Activated CD4-positive, alpha-beta T cell treated with anti-CD3 and anti-CD28 coated beads, Interleukin-2, amount 10 ng/mL, durations not matched to agents 7 days and 5 days (primary cell): Measurements from ENCODE around the gene CCT3. TPM values are rescaled to one million over a fixed set of nuclear protein-coding genes. Genes with fewer than 3 reads are reported as not detected.

Experiments
- CTCF ChIA-PET: fragments of 350-600 bp; sonication (Branson Sonifier 250); formaldehyde crosslinking; loops from one replicate; lab custom pipeline; 2021; ENCODE audit warnings: antibody characterized with exemption; lab: Charles Lee
- POLR2A ChIA-PET: fragments of 350-600 bp; sonication (Branson Sonifier 250); formaldehyde crosslinking; loops from one replicate; lab custom pipeline; 2021; ENCODE audit warnings: antibody characterized with exemption; lab: Charles Lee
- DNase-seq: peaks from one replicate; pipeline ENCODE4 v3.0.0-alpha.2; 2020
- H3K27ac Mint-ChIP-seq: one replicate; pipeline ENCODE4 v1.8.0; 2021; ENCODE audit warnings: mild to moderate bottlenecking, moderate library complexity, mixed read lengths
- H3K27me3 Mint-ChIP-seq: one replicate; pipeline ENCODE4 v1.8.0; 2021; ENCODE audit warnings: mixed read lengths
- H3K36me3 Mint-ChIP-seq: one replicate; pipeline ENCODE4 v1.8.0; 2021; ENCODE audit warnings: low read depth, mixed read lengths
- H3K4me1 Mint-ChIP-seq: one replicate; pipeline ENCODE4 v1.8.0; 2021; ENCODE audit warnings: mixed read lengths
- H3K4me3 Mint-ChIP-seq: one replicate; pipeline ENCODE4 v1.8.0; 2021; ENCODE audit warnings: mild to moderate bottlenecking, moderate library complexity, mixed read lengths
- H3K9me3 Mint-ChIP-seq: one replicate; pipeline ENCODE4 v1.8.0; 2021; ENCODE audit warnings: mixed read lengths
- total RNA-seq, 2 experiments: library from RNA; stranded (reverse); gene quantifications; one replicate each; pipeline ENCODE4 v1.2.3, GENCODE V29; 2021

The CCT3 gene
- total RNA-seq, 2 experiments from 2014 or later, result 186 to 228 TPM

DNA sequence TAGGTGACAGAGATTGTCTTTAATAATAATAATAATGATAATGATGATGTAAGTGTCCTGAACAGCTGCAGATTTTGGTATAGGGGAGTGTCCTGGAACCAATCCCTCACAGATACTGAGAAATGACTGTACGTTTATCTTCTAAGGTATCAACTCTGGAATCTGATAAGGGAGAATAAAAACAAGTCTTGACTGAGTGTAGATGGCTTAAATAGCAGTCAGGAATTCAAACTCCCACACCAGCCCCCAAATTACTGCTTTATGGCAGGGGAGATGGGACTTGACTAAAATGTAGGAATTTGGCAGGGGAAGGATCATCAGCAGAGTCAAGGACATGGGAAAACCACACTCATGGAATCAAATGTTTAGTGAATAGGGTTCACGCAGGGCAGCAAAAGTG lies 32.9 kb downstream of the CCT3 start:
- no peaks in the 10 kb centered on the region for H3K27me3 Mint-ChIP-seq
- H3K4me1 Mint-ChIP-seq, result peaks cover 1% of the 10 kb centered on the region
- no peak overlapping the region for H3K4me3 Mint-ChIP-seq
- no peaks in the 10 kb centered on the region for H3K9me3 Mint-ChIP-seq
- H3K27ac Mint-ChIP-seq, result no peak overlapping the region
- ChIA-PET POLR2A (interaction anchor here (0.7 kb wide), 1 partner anchor 190 kb away, joined by 3 read pairs; no protein-coding TSS in a partner anchor), CTCF (interaction anchor here (0.6 to 1.3 kb wide), 2 partner anchors 20 to 374 kb away, joined by 3 read pairs; no protein-coding TSS in a partner anchor)
- DNase-seq, result no peak
- peaks cover 19% of the 10 kb centered on the region for H3K36me3 Mint-ChIP-seq

DNA sequence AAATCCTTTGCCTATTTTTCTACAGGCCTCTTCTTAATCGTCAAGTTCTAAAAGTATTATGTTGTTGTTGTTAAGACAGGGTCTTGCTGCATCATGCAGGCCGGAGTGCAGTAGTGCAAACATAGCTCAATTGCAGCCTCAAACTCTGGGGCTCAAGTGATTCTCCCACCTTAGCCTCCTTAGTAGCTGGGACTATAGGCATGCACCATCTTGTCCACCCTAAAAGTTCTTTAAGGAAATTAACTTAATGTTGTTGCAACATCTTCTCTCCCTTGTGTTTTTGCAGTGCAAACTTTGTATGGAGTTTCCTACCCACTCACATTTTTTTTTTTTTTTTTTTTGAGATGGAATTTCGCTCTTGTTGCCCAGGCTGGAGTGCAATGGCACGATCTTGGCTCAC lies 34.9 kb downstream of the CCT3 start:
- no peaks in the 10 kb centered on the region for H3K27me3 Mint-ChIP-seq
- H3K4me1 Mint-ChIP-seq, result peaks cover 1% of the 10 kb centered on the region
- DNase-seq, result no peak
- POLR2A ChIA-PET, result no interaction called here
- CTCF ChIA-PET, result interaction anchor here (0.7 to 1.6 kb wide), 3 partner anchors 16 to 41 kb away, joined by 3 to 4 read pairs (median 3); no protein-coding TSS in a partner anchor
- no peak overlapping the region for H3K27ac Mint-ChIP-seq
- no peaks in the 10 kb centered on the region for H3K9me3 Mint-ChIP-seq
- H3K4me3 Mint-ChIP-seq, result no peak overlapping the region
- H3K36me3 Mint-ChIP-seq, result peaks cover 10% of the 10 kb centered on the region

GRCh38 chr1:156298852-156299357 lies 39.2 kb downstream of the CCT3 start, which contains the start of gene VHLL:
VHLL (minus strand) TSS chr1:156299307; CDS start chr1:156299189, 118 bp downstream.
- Mint-ChIP-seq H3K27me3 (no peaks in the 10 kb centered on the region), H3K4me1 (peaks cover 19% of the 10 kb centered on the region), H3K27ac (peak within 1 kb of the TSS; percentile 31), H3K4me3 (no peak within 1 kb of the TSS), H3K9me3 (no peaks in the 10 kb centered on the region), H3K36me3 (no peaks in the 10 kb centered on the region)
- ChIA-PET CTCF (interaction anchor here (0.6 to 4.0 kb wide), 3 partner anchors 13 to 157 kb away, joined by 3 to 11 read pairs (median 3); partner anchors contain the start of genes SMG5 and TMEM79), POLR2A (no interaction called here)
- DNase-seq, result no peak

- peak within 1 kb of the TSS; percentile 89 for H3K27ac Mint-ChIP-seq
- peak; percentile 76 for DNase-seq
- ChIA-PET CTCF (interaction anchor here (0.7 to 1.1 kb wide), 4 partner anchors 14 to 174 kb away, joined by 3 to 4 read pairs (median 3); no protein-coding TSS in a partner anchor), POLR2A (no interaction called here)
- H3K4me3 Mint-ChIP-seq, result peak within 1 kb of the TSS; percentile 86
- no peaks in the 10 kb centered on the region for H3K27me3 Mint-ChIP-seq
- H3K9me3 Mint-ChIP-seq, result no peaks in the 10 kb centered on the region
- peaks cover 2% of the 10 kb centered on the region for H3K36me3 Mint-ChIP-seq
- peaks cover 20% of the 10 kb centered on the region for H3K4me1 Mint-ChIP-seq
Measured at GRCh38 chr1:156295391-156295947, 42.6 kb downstream of the CCT3 start, which contains the start of gene GLMP. GLMP (minus strand) TSS chr1:156295679; CDS start chr1:156295645, 34 bp downstream.

DNA sequence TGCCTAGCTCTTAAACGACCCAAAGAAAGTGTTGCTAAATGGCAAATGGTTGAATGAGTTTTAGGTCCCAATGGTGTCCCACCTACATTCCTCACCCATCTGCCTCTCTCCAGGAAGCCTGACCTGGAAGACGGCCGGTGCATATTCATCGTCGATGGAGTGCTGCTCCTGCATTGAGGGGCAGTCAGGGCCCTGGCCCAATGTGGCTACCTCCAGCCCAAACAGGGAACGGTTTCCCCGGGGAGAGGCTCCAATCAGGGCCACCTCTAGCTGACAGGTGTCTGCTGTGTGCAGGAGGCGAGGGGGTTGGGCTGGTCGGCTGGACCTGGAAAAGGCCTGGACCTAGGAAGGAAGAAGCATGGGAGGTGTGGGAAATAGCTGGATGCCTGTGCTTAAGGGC lies 44.2 kb downstream of the CCT3 start:
- CTCF ChIA-PET, result interaction anchor here (1.0 to 1.3 kb wide), 2 partner anchors 11 to 13 kb away, joined by 3 to 7 read pairs; partner anchors contain the start of genes SMG5 and TMEM79
- H3K27me3 Mint-ChIP-seq, result no peaks in the 10 kb centered on the region
- peaks cover 9% of the 10 kb centered on the region for H3K36me3 Mint-ChIP-seq
- peak overlapping the region; percentile 13 for H3K4me3 Mint-ChIP-seq
- H3K9me3 Mint-ChIP-seq, result no peaks in the 10 kb centered on the region
- no peak for DNase-seq
- POLR2A ChIA-PET, result no interaction called here
- peaks cover 20% of the 10 kb centered on the region for H3K4me1 Mint-ChIP-seq
- no peak overlapping the region for H3K27ac Mint-ChIP-seq

GRCh38 chr1:156293098-156293434 lies 45.0 kb downstream of the CCT3 start:
- no peaks in the 10 kb centered on the region for H3K9me3 Mint-ChIP-seq
- DNase-seq, result no peak
- H3K4me1 Mint-ChIP-seq, result peaks cover 20% of the 10 kb centered on the region
- H3K27me3 Mint-ChIP-seq, result no peaks in the 10 kb centered on the region
- CTCF ChIA-PET, result interaction anchor here (1.3 kb wide), 1 partner anchor 10 kb away, joined by 7 read pairs; the partner anchor contains the start of genes SMG5 and TMEM79
- POLR2A ChIA-PET, result no interaction called here
- H3K36me3 Mint-ChIP-seq, result peaks cover 11% of the 10 kb centered on the region
- no peak overlapping the region for H3K4me3 Mint-ChIP-seq
- H3K27ac Mint-ChIP-seq, result no peak overlapping the region

DNA sequence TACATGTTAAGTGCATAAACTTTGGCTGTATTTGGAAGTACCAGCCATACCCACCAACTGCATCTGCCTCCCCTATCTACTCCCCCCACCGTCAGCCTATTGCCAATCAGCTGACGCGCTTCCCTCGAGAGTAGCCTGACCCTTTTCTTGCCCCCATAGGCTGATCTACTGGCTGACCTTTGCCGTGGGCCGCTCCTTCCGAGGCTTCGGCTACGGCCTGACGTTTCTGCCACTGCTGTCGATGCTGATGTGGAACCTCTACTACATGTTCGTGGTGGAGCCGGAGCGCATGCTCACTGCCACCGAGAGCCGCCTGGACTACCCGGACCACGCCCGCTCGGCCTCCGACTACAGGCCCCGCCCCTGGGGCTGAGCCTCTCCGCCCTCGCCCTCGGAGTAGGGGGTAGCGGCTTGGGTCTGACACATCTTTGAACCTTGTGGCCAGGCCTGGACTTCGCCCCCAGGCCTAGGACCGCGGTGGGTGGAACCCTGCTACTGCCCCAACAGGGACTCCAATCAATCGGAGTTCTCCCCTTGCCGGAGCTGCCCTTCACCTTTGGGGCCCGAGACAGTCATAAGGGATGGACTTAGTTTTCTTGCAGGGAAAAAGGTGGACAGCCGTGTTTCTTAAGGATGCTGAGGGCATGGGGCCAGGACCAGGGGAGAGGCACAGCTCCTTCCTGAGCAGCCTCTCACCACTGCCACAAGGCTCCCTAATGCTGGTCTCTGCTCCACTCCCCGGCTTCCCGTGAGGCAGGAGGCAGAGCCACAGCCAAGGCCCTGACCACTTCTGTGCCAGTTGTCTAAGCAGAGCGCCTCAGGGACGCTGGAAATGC lies 46.6 kb downstream of the CCT3 start:
- H3K27me3 Mint-ChIP-seq, result no peaks in the 10 kb centered on the region
- H3K4me3 Mint-ChIP-seq, result no peak overlapping the region
- peaks cover 20% of the 10 kb centered on the region for H3K4me1 Mint-ChIP-seq
- H3K9me3 Mint-ChIP-seq, result no peaks in the 10 kb centered on the region
- peak overlapping the region; percentile 25 for H3K27ac Mint-ChIP-seq
- POLR2A ChIA-PET, result no interaction called here
- peaks cover 11% of the 10 kb centered on the region for H3K36me3 Mint-ChIP-seq
- CTCF ChIA-PET, result interaction anchor here (1.6 kb wide), 1 partner anchor 8 kb away, joined by 6 read pairs; the partner anchor contains the start of gene SMG5
- DNase-seq, result peak; percentile 18

GRCh38 chr1:156289857-156290256 lies 48.2 kb downstream of the CCT3 start:
- Mint-ChIP-seq H3K4me3 (no peak overlapping the region), H3K36me3 (peaks cover 16% of the 10 kb centered on the region), H3K4me1 (peaks cover 11% of the 10 kb centered on the region), H3K27ac (no peak overlapping the region), H3K27me3 (no peaks in the 10 kb centered on the region), H3K9me3 (no peaks in the 10 kb centered on the region)
- ChIA-PET CTCF (no interaction called here), POLR2A (no interaction called here)
- DNase-seq, result no peak

GRCh38 chr1:156286061-156286460 lies 52.0 kb downstream of the CCT3 start:
- no peak for DNase-seq
- ChIA-PET CTCF (interaction anchor here (0.5 to 1.9 kb wide), 2 partner anchors 33 to 328 kb away, joined by 3 to 6 read pairs; no protein-coding TSS in a partner anchor), POLR2A (no interaction called here)
- Mint-ChIP-seq H3K27ac (no peak overlapping the region), H3K4me1 (peaks cover 27% of the 10 kb centered on the region), H3K27me3 (no peaks in the 10 kb centered on the region), H3K36me3 (peaks cover 16% of the 10 kb centered on the region), H3K9me3 (no peaks in the 10 kb centered on the region), H3K4me3 (no peak overlapping the region)

DNA sequence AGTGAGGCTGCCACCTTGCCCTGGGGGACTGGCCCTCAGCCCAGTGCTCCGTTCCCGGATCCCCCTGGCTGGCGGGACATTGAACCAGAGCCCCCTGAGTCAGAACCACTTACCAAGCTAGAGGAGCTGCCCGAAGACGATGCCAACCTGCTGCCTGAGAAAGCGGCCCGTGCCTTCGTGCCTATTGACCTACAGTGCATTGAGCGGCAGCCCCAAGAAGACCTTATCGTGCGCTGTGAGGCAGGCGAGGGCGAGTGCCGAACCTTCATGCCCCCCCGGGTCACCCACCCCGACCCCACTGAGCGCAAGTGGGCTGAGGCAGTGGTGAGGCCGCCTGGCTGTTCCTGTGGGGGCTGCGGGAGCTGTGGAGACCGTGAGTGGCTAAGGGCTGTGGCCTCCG lies 52.7 kb downstream of the CCT3 start:
- peaks cover 16% of the 10 kb centered on the region for H3K36me3 Mint-ChIP-seq
- H3K9me3 Mint-ChIP-seq, result no peaks in the 10 kb centered on the region
- H3K27me3 Mint-ChIP-seq, result no peaks in the 10 kb centered on the region
- ChIA-PET POLR2A (no interaction called here), CTCF (interaction anchor here (0.8 to 3.2 kb wide), 2 partner anchors 14 to 20 kb away, joined by 3 to 11 read pairs; partner anchors contain the start of gene VHLL)
- no peak overlapping the region for H3K27ac Mint-ChIP-seq
- DNase-seq, result no peak
- H3K4me3 Mint-ChIP-seq, result no peak overlapping the region
- peaks cover 33% of the 10 kb centered on the region for H3K4me1 Mint-ChIP-seq

DNA sequence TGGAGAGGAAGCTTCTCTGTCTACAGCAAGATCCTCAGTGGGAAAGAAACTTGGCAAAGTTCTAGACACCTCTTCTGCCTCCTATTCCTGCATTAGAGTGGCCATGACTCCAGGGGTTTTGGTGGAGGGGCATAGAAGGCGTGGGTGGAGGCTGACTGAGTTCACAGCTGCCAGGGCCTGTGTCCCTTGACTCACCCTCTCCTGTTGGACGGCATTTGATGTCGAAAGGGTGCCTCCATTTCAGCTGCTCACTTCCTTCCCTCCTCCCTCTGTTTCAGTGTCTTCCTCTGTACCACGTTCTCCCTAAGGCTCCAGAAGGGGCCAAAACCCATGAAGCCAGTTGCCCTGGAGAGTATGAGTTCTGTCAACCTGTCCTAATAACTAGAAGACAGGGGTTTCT lies 53.3 kb downstream of the CCT3 start:
- Mint-ChIP-seq H3K4me1 (peaks cover 38% of the 10 kb centered on the region), H3K27ac (no peak overlapping the region), H3K36me3 (peaks cover 16% of the 10 kb centered on the region), H3K27me3 (no peaks in the 10 kb centered on the region), H3K4me3 (peak overlapping the region; percentile 25), H3K9me3 (no peaks in the 10 kb centered on the region)
- POLR2A ChIA-PET, result no interaction called here
- DNase-seq, result no peak
- CTCF ChIA-PET, result interaction anchor here (0.8 to 5.3 kb wide), 4 partner anchors 13 to 158 kb away, joined by 3 to 21 read pairs (median 8); partner anchors contain the start of gene VHLL

DNA sequence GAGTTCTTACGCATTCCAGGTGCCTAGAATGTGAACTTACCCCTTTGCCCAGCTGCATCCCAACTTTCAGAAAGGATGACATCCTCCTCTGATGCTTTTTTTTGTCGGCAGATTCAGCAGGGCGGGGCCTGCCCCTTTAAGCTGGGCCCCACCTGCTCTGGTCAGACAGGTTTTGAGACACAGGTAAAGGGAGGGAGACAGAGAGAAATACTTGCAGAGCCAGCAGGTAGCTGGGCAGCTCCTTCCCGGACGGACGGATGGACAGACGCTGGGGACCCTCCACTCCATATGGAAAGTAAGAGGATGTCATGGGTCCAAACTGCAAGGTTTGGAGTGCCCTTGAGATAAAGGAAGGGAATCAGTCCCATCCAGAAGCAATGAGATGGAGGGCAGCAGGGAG lies 54.0 kb downstream of the CCT3 start, which contains the start of gene TMEM79:
Gene TMEM79, plus strand, starts transcription at position 214 of the 400 bp plus-strand sequence. CDS start 902 bp downstream, outside the sequence.
- peak within 1 kb of the TSS; percentile 97 for H3K4me3 Mint-ChIP-seq
- no peaks in the 10 kb centered on the region for H3K27me3 Mint-ChIP-seq
- ChIA-PET CTCF (interaction anchor here (0.6 to 5.3 kb wide), 8 partner anchors 8 to 167 kb away, joined by 3 to 21 read pairs (median 5); partner anchors contain the start of gene VHLL), POLR2A (interaction anchor here (0.6 kb wide), 1 partner anchor 308 kb away, joined by 4 read pairs; no protein-coding TSS in a partner anchor)
- H3K36me3 Mint-ChIP-seq, result peaks cover 15% of the 10 kb centered on the region
- H3K9me3 Mint-ChIP-seq, result no peaks in the 10 kb centered on the region
- no peak for DNase-seq
- peak within 1 kb of the TSS; percentile 94 for H3K27ac Mint-ChIP-seq
- H3K4me1 Mint-ChIP-seq, result peaks cover 38% of the 10 kb centered on the region
